Measurements from ENCODE around the gene TEX44.

The TEX44 gene

DNA sequence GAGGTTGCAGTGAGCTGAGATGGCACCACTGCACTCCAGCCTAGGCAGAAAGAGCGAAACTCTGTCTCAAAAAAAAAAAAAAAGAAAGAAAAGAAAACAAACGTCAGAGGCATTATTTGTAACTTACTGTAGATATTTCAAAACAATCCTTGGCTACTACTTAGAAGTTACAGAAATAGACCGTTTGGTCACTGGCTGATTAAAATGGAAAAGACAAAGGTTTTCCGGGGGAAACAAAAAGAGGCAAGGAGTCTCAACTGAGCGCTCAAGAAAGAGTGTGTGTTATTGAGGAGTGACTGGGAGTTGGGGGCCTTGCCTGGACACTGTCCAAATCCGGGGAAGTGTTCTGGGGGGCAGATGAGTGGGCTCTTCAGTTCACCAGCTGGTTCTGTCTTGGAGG, 47.6 kb downstream of the TEX44 start:
- DNase-seq = no peak

DNA sequence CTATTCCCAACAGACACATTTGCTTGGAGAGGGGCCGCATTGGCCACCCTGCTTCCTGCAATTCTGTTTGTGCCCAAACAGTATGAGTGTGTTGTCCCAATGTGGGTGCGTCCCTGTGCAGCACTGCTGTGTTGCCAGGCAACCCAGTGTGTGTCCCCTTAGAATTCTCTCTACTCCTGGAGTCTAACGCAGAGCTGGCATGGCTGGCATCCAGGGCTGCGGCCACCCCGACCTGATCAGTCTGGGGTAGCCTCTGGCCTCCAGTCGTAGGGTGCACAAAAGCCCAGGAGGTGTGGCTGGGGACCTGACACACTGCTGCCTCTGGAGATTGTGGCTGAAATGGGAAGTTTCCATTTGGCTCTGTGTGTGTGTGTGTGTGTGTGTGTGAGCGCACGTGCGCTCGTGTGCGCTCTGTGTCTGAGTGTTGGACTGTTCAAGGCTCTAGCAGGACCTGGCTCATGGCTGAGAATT, 48.0 kb downstream of the TEX44 start:
- DNase-seq = no peak

GRCh38 chr2:231642631-231643494, 50.2 kb downstream of the TEX44 start:
- no peak for DNase-seq

GRCh38 chr2:231643495-231643888, 50.8 kb downstream of the TEX44 start:
- no peak for DNase-seq

All from NCI-H1417 treated with DMSO at 0.1 percent for 48 hours (cell line).